ENCODE data around the gene IL1RL1.
A peak's percentile ranks its signal among the peaks of the same experiment; 100 is the strongest.

IL1RL1 gene

DNA sequence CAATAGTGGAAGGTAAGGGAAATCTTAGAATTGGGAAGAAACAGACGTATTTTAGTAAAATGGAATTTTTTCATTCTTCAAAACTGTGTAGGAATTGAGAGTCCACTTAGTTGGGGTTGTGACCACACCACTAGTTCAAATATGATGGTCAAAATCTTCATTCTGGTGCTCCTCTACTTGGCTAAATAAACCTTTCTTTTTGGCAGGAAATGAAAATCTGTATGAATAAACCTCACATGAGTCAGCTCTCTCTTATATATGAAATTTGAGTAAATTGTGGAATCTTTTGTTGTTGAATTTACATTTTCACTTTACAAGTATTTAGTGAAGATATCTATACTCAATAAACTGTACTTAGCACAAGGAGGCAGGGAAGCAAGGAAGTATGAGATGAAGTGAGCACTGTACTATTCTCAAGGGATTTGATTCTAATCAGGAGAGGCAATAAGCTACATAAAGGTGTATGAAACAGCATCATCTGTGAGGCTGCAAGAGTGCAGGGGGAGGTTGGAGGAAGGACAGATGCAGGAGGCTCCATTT is 64.8 kb downstream of the IL1RL1 start:
- DNase-seq = no peak

DNA sequence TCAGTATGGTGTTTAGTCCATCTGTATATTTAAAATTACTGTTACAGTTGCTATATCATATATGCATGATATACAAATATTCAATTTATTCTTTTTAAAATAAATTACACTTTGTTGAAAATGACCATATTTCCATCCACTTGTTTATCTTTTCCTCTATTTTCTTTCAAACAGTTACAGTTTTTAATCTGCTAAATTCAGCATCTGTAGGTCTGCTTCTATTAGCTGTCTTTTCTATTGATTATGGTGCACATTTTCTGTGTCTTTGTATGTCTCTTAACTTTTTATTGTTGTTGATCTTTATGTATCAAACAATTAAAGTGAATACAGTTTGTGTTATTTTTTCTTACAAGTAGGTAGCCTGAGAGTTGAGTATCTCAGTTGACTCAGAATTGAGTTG is 72.4 kb downstream of the IL1RL1 start:
- DNase-seq = no peak

DNA sequence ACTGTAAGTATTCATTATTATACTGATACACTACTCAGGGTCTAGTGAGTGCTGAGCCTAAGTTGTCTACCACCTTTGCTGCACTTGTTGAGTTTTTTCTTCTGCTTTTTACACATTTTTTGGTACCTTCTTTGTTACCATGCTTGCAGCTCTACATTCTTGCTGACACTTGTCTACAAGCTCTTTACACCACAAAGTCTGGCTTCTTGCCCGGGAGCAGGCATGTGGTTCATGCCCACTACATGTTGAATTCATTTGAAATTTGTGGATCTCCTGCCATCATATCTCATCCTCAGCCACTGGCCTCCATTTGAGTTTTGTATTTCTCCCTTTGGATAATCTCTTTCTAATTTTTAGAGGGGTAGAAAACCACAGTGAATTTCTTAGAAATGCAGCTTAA is 74.2 kb downstream of the IL1RL1 start:
- no peak for DNase-seq

DNA sequence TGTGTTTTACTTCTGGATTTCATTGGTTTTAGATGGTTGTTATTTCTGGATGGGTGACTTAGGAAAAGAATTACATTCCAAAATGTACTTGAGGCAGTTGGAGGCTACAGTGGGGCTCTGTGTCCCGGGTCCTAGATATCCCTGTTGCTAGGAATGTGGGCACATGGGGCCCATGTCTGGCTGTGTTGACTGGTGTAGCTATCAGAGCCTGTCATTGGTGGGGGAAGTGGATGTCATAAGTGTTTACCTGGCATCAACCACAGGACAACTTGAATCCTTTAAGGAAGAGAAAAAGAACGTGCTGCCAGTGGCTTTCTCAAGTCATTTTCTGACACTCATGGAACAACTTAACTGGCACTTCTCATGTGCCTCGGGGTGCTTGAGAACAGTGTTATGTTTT is 74.6 kb downstream of the IL1RL1 start:
- no peak for DNase-seq

DNA sequence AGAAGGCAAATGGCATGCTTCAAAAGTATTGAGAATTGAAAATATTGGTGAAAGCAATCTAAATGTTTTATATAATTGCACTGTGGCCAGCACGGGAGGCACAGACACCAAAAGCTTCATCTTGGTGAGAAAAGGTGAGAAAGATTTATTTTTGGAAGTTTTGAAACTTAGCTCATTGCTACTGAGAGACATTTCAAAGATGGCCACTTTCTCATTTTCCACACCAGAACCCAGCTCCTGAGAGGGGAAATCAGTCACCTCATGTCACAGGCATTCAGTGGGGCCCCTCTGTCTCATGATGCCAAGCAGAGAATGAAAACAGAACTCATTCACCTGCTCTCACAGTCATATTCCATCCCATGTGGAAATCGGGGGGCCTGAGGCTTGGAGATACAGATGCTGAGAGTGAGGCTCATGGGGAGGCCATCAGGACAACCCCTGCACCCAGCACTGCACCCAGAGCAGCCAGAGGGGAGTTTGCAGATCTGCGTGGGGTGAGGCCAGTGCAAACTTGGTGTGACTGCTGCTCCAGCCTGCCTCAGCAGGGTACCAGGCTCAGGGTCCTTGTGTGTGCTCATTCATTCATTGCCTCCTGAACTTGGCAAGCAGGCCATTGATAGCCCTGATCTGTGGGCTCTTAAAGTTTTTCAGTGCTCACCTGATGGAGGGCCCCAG is 75.6 kb downstream of the IL1RL1 start:
- DNase-seq = no peak

DNA sequence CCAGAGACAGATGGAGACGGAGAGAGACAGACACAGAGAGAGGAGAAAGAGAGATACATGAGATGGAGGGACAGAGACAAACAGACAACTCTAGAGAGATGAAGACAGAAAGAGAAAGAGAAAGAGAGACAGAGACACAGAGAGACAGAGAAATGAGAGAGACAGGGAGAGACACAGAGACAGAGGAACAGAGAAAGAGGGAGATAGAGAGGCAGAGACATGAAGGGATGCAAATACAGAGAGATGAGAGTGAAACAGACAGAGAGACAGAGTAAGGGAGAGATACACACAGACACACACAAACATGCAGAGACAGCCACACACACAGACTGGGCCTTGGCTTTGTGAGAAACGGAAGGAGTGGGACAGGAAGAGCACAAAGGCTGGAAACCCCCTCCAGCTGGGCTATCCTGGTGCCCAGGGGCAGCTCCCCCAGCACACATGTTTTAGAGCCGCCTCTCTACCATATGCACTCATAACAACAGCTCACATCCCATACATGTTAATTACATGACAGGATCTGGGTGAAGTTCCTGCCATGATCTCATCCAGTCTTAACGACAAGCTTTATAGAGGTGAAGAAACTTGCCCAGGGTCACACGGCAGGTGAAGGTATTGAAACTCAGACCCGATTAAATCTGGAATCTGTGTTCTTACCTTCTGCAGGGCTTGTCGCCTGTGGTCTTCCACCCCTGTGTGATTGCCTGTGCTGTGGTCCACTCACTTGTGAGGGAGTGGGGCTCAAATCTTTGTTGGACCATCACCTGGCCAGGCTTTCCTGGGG is 76.6 kb downstream of the IL1RL1 start:
- no peak for DNase-seq

DNA sequence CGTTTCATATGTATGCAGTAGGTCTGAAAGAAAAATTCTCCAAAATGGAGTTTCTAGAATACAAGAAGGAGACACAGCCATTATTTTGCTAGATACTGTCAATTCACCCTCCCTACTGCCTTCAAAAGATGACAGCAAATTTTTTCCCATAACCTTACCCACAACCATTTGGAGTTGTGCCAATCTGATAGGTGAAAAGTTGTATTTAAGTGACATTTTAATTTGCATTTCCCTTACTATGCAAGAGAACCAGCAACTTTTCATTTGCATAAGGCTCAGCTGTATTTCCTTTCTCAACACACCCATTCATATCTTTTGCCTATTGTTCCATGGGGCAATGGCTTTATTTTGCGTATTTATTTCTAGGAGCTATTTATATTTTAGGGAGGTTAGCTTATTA is 80.2 kb downstream of the IL1RL1 start:
- peak; percentile 64 for DNase-seq

DNA sequence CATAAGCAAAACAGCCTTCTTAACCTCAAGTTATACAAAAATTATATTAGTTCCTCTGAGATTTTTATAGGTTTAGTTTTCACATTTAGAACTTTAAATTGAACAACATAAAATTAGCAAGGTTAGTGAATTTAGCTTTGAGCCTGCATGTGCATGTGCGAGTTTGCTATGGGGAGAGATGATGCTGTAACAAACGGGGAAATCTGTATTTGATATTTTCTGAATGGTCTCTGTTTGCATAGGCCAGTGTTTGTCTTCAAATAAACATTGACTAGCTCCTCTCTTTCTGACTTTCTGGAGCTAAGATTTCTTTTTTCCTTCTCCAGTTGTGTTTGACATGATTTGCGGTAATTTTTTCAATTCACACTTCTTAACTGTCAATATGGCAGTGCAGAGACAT is 80.7 kb downstream of the IL1RL1 start:
- DNase-seq = no peak

DNA sequence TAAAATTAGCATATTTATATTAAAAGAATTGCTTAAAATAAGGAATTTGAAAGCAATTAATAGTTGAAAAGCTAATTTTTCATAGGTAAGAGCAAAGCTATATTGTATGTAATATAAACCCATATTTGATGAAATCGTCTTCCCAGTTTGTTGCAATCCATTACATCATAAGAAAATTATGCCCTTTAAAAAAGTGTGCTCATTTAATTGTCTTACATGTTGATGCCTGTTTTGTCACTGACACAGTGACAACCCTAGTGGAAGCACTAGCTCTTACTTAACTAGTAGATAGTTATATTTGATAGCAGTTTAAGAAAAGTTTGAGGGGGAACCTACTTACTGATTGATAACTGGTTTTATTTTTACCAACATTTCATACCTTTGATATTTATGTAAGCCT is 81.6 kb downstream of the IL1RL1 start:
- no peak for DNase-seq

DNA sequence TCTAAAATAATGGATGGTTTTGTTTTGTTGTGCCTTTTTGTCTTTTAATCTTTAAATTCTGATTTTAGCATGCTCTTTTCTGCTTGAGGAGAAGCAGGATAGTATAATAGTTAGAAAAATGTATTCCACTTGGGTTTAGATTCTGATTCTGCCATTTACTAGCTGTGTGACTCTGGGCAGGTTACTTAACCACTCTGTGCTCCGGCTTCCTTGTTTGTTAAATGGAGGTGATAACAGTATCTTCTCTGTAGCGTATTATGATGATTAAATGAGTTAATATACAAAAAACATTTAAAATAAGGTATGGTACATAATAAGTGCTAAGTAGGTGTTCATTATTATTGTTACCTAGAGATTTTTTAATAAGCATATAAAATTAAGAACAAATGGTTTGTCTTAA is 84.6 kb downstream of the IL1RL1 start:
- no peak for DNase-seq

DNA sequence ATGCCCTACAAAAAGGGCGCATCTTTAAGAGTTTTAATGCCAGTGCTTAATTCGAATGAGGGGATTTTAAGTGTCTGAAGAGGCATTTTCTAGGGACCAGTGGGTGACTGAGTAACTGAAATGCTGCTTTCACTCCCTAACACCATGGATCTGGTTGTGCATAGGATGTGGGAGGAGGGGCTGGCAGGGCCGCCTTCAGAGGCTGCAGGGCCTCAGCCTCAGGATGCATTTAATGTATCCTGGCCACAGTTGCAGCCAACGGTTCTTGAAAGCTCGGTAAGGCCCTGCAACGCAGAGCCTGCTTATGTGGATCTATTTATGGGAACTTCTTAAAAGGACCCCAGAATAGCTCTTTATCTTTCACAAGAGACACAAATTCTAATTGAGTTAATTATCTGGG is 85.8 kb downstream of the IL1RL1 start:
- no peak for DNase-seq

DNA sequence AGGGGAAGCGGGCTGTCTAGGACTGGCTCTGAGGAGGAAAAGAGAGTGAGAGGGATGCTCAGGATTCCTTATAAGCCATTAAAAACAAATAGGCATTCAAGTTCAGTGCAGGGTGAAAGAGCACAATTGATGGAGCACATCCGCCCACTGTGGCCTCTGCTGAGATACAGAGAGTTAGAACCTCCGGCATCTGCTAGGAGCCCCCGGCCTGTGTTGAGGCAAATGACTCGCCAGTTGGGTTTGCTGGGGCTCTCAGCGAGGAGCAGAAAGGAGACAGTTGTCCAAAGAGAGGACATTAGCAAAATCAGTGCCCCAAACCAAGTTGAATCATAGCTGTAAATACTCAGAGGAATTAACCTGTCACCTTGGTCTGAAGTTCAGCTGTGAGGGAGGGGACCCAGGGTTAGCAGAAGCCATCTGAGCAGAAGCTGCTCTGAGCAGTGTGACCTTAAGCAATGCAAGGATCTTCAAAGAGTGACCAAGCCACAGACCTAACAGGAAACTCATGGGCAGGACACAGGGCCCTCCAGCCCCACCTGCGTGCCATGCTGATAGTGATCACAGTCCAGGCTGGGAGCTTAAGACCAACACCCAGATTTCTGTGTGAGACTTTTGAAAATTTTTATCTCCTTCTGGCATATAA is 88.3 kb downstream of the IL1RL1 start:
- no peak for DNase-seq

DNA sequence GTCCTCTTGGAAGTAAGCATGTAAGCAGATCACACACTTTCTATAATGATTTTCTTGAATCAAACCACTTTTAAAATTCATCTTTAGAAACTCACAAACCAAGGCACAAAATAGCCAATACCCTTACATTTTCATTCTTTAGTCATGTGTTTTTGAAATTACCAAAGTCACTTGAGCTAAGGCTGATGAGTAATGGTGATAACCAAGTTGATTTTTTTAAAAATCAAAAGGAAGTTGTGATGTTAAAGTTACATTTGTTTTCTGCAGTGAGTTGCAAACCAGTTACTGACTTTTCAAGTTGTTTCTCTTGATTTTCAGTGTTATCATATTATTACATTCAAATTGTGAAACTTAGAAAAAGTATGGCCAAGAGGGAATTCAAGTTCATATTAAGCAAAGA is 90.1 kb downstream of the IL1RL1 start:
- DNase-seq = no peak
